ENCODE results near the gene SMARCA4.
"Not testable (repeated sequence)": the region's sequence is repeated elsewhere in the genome, so short reads cannot be mapped to it uniquely, and the experiment has no call there.

Gene SMARCA4

GRCh38 chr19:11066326-11066725 is 105.5 kb downstream of the SMARCA4 start:
- DNase-seq (ENCODE audit: low spot score), result no peak

GRCh38 chr19:11067356-11068113 is 106.7 kb downstream of the SMARCA4 start:
- DNase-seq (ENCODE audit: low spot score), result no peak

GRCh38 chr19:11069561-11069960 is 108.7 kb downstream of the SMARCA4 start:
- DNase-seq (ENCODE audit: low spot score), result no peak

- DNase-seq (ENCODE audit: low spot score), result no peak
These were observed 109.3 kb downstream of the SMARCA4 start for GRCh38 chr19:11070123-11070522.

- no peak for DNase-seq (ENCODE audit: low spot score)
These were observed 112.7 kb downstream of the SMARCA4 start for GRCh38 chr19:11073568-11073967.

- not testable (repeated sequence) for DNase-seq (ENCODE audit: low spot score)
These were observed 116.0 kb downstream of the SMARCA4 start for GRCh38 chr19:11076792-11077191.

GRCh38 chr19:11078893-11079292 is 118.1 kb downstream of the SMARCA4 start:
- no peak for DNase-seq (ENCODE audit: low spot score)

- DNase-seq (ENCODE audit: low spot score), result no peak
These were observed 119.2 kb downstream of the SMARCA4 start for GRCh38 chr19:11079999-11080398.

- DNase-seq (ENCODE audit: low spot score), result no peak
These were observed 127.2 kb downstream of the SMARCA4 start for GRCh38 chr19:11087870-11088505.

GRCh38 chr19:11088506-11089253 is 127.8 kb downstream of the SMARCA4 start:
- DNase-seq (ENCODE audit: low spot score), result no peak

- peak; percentile 93 for DNase-seq (ENCODE audit: low spot score)
These were observed 128.6 kb downstream of the SMARCA4 start, which contains the start of gene LDLR for GRCh38 chr19:11089254-11090013. Gene LDLR, plus strand, starts transcription at chr19:11089463. Its CDS starts 86 bp downstream, at chr19:11089549.

GRCh38 chr19:11090014-11090263 is 129.1 kb downstream of the SMARCA4 start:
- not testable (repeated sequence) for DNase-seq (ENCODE audit: low spot score)

- DNase-seq (ENCODE audit: low spot score), result peak; percentile 99
These were observed 129.6 kb downstream of the SMARCA4 start for GRCh38 chr19:11090264-11090996.

- DNase-seq (ENCODE audit: low spot score), result no peak
These were observed 130.3 kb downstream of the SMARCA4 start for GRCh38 chr19:11090997-11091702.

- DNase-seq (ENCODE audit: low spot score), result peak; percentile 62
These were observed 130.9 kb downstream of the SMARCA4 start for GRCh38 chr19:11091703-11092153.

GRCh38 chr19:11092181-11092538 is 131.3 kb downstream of the SMARCA4 start:
- peak; percentile 77 for DNase-seq (ENCODE audit: low spot score)

GRCh38 chr19:11093689-11094238 is 132.9 kb downstream of the SMARCA4 start:
- no peak for DNase-seq (ENCODE audit: low spot score)

- DNase-seq (ENCODE audit: low spot score), result no peak
These were observed 133.7 kb downstream of the SMARCA4 start for GRCh38 chr19:11094520-11094894.

GRCh38 chr19:11096210-11096841 is 135.5 kb downstream of the SMARCA4 start:
- peak; percentile 60 for DNase-seq (ENCODE audit: low spot score)

- DNase-seq (ENCODE audit: low spot score), result not testable (repeated sequence)
These were observed 136.5 kb downstream of the SMARCA4 start for GRCh38 chr19:11097367-11097766.

Data from activated CD4-positive, alpha-beta T cell treated with anti-CD3 and anti-CD28 coated beads, Interleukin-2, Interleukin-4, amounts not matched to agents 100 ng/mL and 50 ng/mL, durations not matched to agents 16 hours and 8 hours (primary cell).